ENCODE results near the gene PAOX.
A peak's percentile ranks its signal among the peaks of the same experiment; 100 is the strongest.

The PAOX gene

DNA sequence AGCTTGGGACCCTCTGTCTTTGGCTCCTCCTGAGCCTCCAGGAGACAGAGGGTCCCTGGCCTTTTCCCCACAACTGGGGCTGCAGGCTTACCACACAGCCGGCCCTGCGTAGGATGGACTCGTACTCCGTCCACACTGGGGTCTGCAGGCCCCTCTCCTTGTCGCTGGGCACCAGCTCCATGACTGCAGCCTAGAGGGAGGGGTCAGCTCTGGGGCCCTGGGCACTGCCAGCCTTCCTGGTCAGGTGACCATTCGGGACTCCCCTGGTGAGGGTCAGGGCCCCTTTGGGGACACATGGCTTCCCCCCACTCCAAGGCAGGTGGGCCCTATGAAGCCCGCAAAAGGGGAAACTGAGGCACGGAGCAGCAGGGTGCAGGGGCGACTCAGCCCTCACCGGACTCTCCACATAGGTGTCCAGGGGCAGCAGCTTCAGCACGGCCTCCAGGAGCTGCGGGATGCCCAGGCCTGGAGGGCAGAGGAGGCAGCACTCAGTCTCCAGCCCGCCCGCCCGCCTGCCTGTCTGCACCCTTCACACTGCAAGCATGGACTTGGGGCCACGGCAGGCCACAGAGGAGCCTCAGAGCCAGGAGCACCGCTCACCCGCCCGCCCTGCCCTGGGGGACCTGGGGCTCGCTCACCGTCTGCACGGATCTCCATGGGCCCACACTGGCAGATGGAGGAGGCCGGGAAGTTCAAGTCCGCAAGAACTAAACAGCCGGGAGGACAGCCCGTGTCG lies 22.3 kb upstream of the PAOX start:
- no peak overlapping the region for H3K27ac ChIP-seq (ENCODE audit: low read length)
- H3K36me3 ChIP-seq (ENCODE audit: control insufficient read depth, insufficient read depth, low read length), result peaks cover 4% of the 10 kb centered on the region; the same call in 1 of the 2 replicates
- no peaks in the 10 kb centered on the region for H3K9me3 ChIP-seq (ENCODE audit: control insufficient read depth, insufficient read depth, low read length)
- H3K27me3 ChIP-seq (ENCODE audit: control insufficient read depth, insufficient read depth, low read length), result no peaks in the 10 kb centered on the region
- H3K4me3 ChIP-seq (ENCODE audit: low read length), result peak overlapping the region; percentile 84
- no peak for DNase-seq (ENCODE audit: low read depth, low spot score)
- peaks cover 3% of the 10 kb centered on the region for H3K4me1 ChIP-seq (ENCODE audit: control insufficient read depth, insufficient read depth, low read length)
- no CpG with 5 or more reads among the region's 27 CpGs for WGBS (ENCODE audit: insufficient coverage, insufficient read length)

DNA sequence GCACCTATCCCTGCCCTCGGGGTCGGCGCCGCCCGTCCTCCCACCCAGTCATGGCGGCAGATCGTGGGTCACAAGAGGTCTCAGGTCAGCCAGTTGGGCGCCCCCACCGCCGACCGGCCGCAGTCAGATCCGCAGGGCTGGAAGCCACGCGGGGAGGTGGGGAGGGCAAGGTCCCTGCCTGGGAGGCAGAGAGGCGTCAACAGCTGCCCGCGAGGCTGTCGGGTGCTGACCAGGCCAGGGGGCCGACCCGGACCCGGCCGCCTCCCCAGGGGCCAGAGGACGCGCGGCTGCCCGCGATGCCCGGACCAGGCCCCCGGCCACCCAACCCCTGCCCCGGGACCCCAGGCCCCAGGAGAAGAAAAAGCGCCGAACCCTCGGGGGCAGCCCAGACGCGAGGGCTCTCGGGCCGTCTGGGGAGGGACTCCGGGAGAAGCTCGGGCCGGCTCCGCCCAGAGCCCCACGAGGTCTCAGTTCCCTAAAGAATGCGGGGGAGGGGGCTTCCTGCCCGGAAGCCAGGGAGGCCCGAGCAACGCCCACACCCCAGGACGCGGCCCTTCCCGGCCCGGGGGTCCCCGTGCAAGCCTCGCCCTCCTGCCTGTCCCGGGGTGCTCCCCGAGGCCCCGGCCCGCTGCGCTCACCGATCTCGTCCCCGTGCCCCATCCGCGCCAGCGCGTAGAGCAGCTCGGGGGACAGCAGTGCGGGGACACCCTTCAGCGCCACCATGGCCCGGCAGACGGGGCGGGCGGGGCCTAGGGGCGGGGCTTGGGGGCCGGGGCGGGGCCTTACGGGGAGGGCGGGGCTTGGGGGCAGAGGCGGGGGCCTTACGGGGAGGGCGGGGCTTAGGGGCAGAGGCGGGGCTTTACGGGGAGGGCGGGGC lies 21.5 kb upstream of the PAOX start, which contains the start of gene FUOM:
TSS of gene FUOM (minus strand) at position 735 of the 877 bp plus-strand sequence. CDS start at position 723, 12 bp downstream.
- peak within 1 kb of the TSS; percentile 84 for H3K4me3 ChIP-seq (ENCODE audit: low read length)
- DNase-seq (ENCODE audit: low read depth, low spot score), result no peak
- peaks cover 10% of the 10 kb centered on the region for H3K36me3 ChIP-seq (ENCODE audit: control insufficient read depth, insufficient read depth, low read length)
- no CpG with 5 or more reads among the region's 83 CpGs for WGBS (ENCODE audit: insufficient coverage, insufficient read length)
- H3K27me3 ChIP-seq (ENCODE audit: control insufficient read depth, insufficient read depth, low read length), result no peaks in the 10 kb centered on the region
- peaks cover 3% of the 10 kb centered on the region for H3K4me1 ChIP-seq (ENCODE audit: control insufficient read depth, insufficient read depth, low read length)
- no peak within 1 kb of the TSS for H3K27ac ChIP-seq (ENCODE audit: low read length)
- no peaks in the 10 kb centered on the region for H3K9me3 ChIP-seq (ENCODE audit: control insufficient read depth, insufficient read depth, low read length)

DNA sequence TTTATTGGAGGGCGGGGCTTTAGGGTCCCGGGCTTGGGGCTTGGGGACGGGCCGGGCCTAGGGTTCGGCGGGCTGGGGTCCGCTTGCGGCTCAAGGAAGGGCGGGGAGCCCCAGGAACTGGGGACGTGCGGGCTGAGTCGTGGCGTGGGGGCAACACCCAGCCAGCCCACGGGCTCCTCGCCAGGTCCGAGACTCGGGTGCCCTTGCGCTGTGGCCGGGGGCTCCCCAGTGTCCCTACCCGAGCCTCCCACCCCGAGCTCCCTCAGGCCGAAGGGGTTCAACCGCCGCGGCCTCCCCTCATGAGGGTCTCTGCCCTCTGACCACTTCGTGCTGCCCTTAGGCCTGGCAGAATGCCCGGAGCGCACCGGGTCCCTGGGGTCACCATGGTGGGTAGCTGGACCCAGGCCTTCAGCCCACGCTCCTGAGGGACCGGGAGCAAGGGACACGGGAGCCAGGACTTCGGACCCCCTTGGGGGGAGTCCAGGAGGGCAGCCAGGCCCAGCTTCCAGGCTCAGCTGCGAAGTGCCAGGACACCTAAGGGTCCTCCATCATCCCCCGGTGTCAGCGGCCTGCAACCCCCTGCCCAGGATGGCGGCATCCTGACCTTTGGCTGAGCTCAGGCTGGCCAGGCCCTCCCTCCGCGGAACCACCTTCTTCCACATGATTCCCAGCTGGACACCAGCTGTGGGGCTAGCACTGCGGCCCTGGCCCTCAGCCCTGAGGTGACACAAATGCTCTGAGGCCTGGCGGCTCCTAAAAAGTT lies 20.7 kb upstream of the PAOX start:
- Histone ChIP-seq H3K4me3 (ENCODE audit: low read length) (no peak overlapping the region), H3K9me3 (ENCODE audit: control insufficient read depth, insufficient read depth, low read length) (no peaks in the 10 kb centered on the region), H3K27ac (ENCODE audit: low read length) (no peak overlapping the region), H3K36me3 (ENCODE audit: control insufficient read depth, insufficient read depth, low read length) (peaks cover 17% of the 10 kb centered on the region), H3K27me3 (ENCODE audit: control insufficient read depth, insufficient read depth, low read length) (no peaks in the 10 kb centered on the region), H3K4me1 (ENCODE audit: control insufficient read depth, insufficient read depth, low read length) (peaks cover 3% of the 10 kb centered on the region; the same call in 1 of the 2 replicates)
- no peak for DNase-seq (ENCODE audit: low read depth, low spot score)
- no CpG with 5 or more reads among the region's 41 CpGs for WGBS (ENCODE audit: insufficient coverage, insufficient read length)

GRCh38 chr10:133358925-133359310 lies 20.1 kb upstream of the PAOX start:
- peaks cover 3% of the 10 kb centered on the region; the same call in 1 of the 2 replicates for H3K4me1 ChIP-seq (ENCODE audit: control insufficient read depth, insufficient read depth, low read length)
- no CpG with 5 or more reads among the region's 11 CpGs for WGBS (ENCODE audit: insufficient coverage, insufficient read length)
- DNase-seq (ENCODE audit: low read depth, low spot score), result no peak
- no peaks in the 10 kb centered on the region for H3K9me3 ChIP-seq (ENCODE audit: control insufficient read depth, insufficient read depth, low read length)
- no peak overlapping the region for H3K27ac ChIP-seq (ENCODE audit: low read length)
- H3K27me3 ChIP-seq (ENCODE audit: control insufficient read depth, insufficient read depth, low read length), result no peaks in the 10 kb centered on the region
- H3K4me3 ChIP-seq (ENCODE audit: low read length), result no peak overlapping the region; the same call in 1 of the 2 replicates
- peaks cover 17% of the 10 kb centered on the region for H3K36me3 ChIP-seq (ENCODE audit: control insufficient read depth, insufficient read depth, low read length)

DNA sequence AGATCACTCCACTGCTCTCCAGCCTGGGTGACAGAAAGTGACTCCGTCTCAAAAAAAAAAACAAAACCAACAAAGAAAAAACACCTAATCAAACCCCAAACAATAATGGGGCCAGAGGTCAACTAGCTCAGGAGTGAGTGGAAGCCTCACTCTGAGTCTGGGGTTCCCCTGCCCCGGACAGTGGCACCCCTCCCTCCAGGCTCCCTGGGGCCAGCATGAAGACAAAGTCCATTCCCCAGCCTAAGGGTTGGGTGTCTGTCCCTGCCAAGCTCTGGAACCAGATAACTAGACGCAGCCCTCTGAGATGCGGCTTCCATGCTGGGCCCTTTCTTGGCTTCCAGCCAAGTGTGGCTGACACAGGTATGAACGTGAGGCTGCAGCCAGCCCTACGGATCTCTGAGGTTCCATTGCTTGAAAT lies 19.5 kb upstream of the PAOX start:
- no peak overlapping the region for H3K27ac ChIP-seq (ENCODE audit: low read length)
- no peak for DNase-seq (ENCODE audit: low read depth, low spot score)
- peaks cover 18% of the 10 kb centered on the region for H3K36me3 ChIP-seq (ENCODE audit: control insufficient read depth, insufficient read depth, low read length)
- H3K9me3 ChIP-seq (ENCODE audit: control insufficient read depth, insufficient read depth, low read length), result no peaks in the 10 kb centered on the region
- WGBS (ENCODE audit: insufficient coverage, insufficient read length), result no CpG with 5 or more reads among the region's 6 CpGs
- H3K4me1 ChIP-seq (ENCODE audit: control insufficient read depth, insufficient read depth, low read length), result peaks cover 3% of the 10 kb centered on the region; the same call in 1 of the 2 replicates
- H3K27me3 ChIP-seq (ENCODE audit: control insufficient read depth, insufficient read depth, low read length), result no peaks in the 10 kb centered on the region
- H3K4me3 ChIP-seq (ENCODE audit: low read length), result no peak overlapping the region

- no peak for DNase-seq (ENCODE audit: low read depth, low spot score)
- Histone ChIP-seq H3K36me3 (ENCODE audit: control insufficient read depth, insufficient read depth, low read length) (peaks cover 23% of the 10 kb centered on the region), H3K4me1 (ENCODE audit: control insufficient read depth, insufficient read depth, low read length) (peaks cover 3% of the 10 kb centered on the region; the same call in 1 of the 2 replicates), H3K27ac (ENCODE audit: low read length) (no peak overlapping the region), H3K27me3 (ENCODE audit: control insufficient read depth, insufficient read depth, low read length) (no peaks in the 10 kb centered on the region), H3K9me3 (ENCODE audit: control insufficient read depth, insufficient read depth, low read length) (no peaks in the 10 kb centered on the region), H3K4me3 (ENCODE audit: low read length) (no peak overlapping the region)
- WGBS (ENCODE audit: insufficient coverage, insufficient read length), result no CpG with 5 or more reads among the region's 17 CpGs
These were observed 19.0 kb upstream of the PAOX start for GRCh38 chr10:133359972-133360610.

- peaks cover 3% of the 10 kb centered on the region; the same call in 1 of the 2 replicates for H3K4me1 ChIP-seq (ENCODE audit: control insufficient read depth, insufficient read depth, low read length)
- H3K4me3 ChIP-seq (ENCODE audit: low read length), result no peak overlapping the region
- WGBS (ENCODE audit: insufficient coverage, insufficient read length), result no CpG with 5 or more reads among the region's 5 CpGs
- no peak for DNase-seq (ENCODE audit: low read depth, low spot score)
- H3K36me3 ChIP-seq (ENCODE audit: control insufficient read depth, insufficient read depth, low read length), result peaks cover 31% of the 10 kb centered on the region
- H3K9me3 ChIP-seq (ENCODE audit: control insufficient read depth, insufficient read depth, low read length), result no peaks in the 10 kb centered on the region
- no peak overlapping the region for H3K27ac ChIP-seq (ENCODE audit: low read length)
- no peaks in the 10 kb centered on the region for H3K27me3 ChIP-seq (ENCODE audit: control insufficient read depth, insufficient read depth, low read length)
These were observed 17.8 kb upstream of the PAOX start for GRCh38 chr10:133361227-133361626.

DNA sequence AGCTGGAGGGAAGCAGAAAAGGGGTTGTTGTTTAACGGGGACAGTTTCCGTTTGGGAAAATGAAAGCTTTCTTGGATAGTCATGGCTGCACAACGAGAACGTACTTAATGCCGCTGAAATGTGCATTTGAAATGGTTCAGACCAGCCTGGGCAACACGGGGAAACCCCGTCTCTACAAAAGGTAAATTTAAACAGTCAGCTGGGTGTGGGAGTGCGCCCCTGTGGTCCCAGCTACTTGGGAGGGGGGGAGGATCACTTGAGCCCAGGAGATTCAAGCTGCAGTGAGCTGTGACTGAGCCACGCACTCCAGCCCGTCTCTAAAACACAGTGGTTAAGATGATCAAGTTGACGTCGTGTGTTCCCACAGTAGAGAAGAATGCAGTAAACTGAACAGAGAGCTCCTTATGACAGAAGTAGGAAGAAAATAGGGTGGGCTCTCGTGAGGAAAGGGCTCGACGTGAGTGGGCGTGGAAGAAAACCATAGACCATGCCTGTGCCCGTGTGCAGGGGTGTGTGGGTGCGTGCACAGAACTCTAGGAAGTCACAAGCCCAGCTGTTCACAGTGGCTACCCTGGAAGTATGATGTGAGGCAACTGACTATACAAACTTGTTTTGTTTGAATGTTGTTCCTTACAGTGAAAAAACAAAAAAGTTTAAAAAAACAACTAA lies 17.2 kb upstream of the PAOX start:
- no peaks in the 10 kb centered on the region for H3K9me3 ChIP-seq (ENCODE audit: control insufficient read depth, insufficient read depth, low read length)
- peaks cover 34% of the 10 kb centered on the region for H3K36me3 ChIP-seq (ENCODE audit: control insufficient read depth, insufficient read depth, low read length)
- H3K27ac ChIP-seq (ENCODE audit: low read length), result no peak overlapping the region
- no peak overlapping the region for H3K4me3 ChIP-seq (ENCODE audit: low read length)
- no peak for DNase-seq (ENCODE audit: low read depth, low spot score)
- H3K27me3 ChIP-seq (ENCODE audit: control insufficient read depth, insufficient read depth, low read length), result no peaks in the 10 kb centered on the region
- WGBS (ENCODE audit: insufficient coverage, insufficient read length), result no CpG with 5 or more reads among the region's 18 CpGs
- H3K4me1 ChIP-seq (ENCODE audit: control insufficient read depth, insufficient read depth, low read length), result no peaks in the 10 kb centered on the region

DNA sequence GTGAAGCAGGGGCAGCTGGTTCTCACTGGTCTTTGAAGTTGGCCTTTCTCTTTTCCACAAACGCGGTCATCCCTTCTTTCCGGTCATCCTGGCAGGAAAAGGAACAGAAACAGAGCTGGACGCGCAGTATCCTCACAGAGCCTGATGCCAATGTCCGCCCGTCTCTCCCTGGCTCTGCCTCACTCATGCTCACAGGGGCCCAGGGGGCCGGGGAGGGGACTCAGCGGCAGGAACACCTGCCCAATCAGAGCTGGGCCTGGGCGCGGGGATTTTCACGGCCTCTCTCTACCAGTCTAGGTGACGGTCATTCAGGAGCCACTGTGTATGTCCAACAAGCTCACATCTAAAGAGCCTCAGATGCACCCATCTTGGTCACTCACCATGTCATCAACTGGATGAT lies 16.2 kb upstream of the PAOX start:
- no peak overlapping the region for H3K27ac ChIP-seq (ENCODE audit: low read length)
- DNase-seq (ENCODE audit: low read depth, low spot score), result no peak
- H3K4me3 ChIP-seq (ENCODE audit: low read length), result no peak overlapping the region
- H3K4me1 ChIP-seq (ENCODE audit: control insufficient read depth, insufficient read depth, low read length), result no peaks in the 10 kb centered on the region
- no peaks in the 10 kb centered on the region for H3K27me3 ChIP-seq (ENCODE audit: control insufficient read depth, insufficient read depth, low read length)
- WGBS (ENCODE audit: insufficient coverage, insufficient read length), result no CpG with 5 or more reads among the region's 13 CpGs
- peaks cover 35% of the 10 kb centered on the region for H3K36me3 ChIP-seq (ENCODE audit: control insufficient read depth, insufficient read depth, low read length)
- H3K9me3 ChIP-seq (ENCODE audit: control insufficient read depth, insufficient read depth, low read length), result no peaks in the 10 kb centered on the region
